ENCODE measurements around the gene VWC2. TPM values are rescaled to one million over a fixed set of nuclear protein-coding genes. Genes with fewer than 3 reads are reported as not detected.

VWC2 gene
- total and polyA plus RNA-seq, 2 of the 4 experiments (the other 2 are of a cell fraction), result not detected

DNA sequence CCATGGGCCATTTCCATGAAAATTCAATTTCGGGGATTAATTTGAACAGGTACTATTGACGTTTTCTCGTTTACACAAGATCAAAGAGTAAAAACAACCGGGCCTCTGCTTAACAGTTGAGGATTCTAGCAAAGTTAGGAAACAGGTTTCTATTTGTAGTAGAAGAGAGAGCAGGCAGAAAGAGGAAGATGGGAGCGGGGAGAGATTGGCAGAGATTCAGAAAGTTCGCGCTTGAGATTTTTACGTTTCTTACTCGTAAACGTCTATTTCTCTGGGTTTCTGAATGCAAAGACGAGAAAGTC, 571 bp upstream of the VWC2 start:
- dilution Hi-C loops (cut with HindIII; ENCODE audit: low sequenced_read_pairs, unreplicated experiment), result no loop called here
- CTCF ChIA-PET, result no interaction called here

More for the DNA sequence above, 571 bp upstream of the VWC2 start:
- H3K9me3 ChIP-seq (ENCODE audit: control insufficient read depth, insufficient read depth, low read length), result no peaks in the 10 kb centered on the region; the same call in 1 of the 2 replicates
- H3K14ac ChIP-seq (replicated peaks; ENCODE audit: low read depth, low read length), result no peak overlapping the region
- DNase-seq, result no peak
- H2AK9ac ChIP-seq (replicated peaks; ENCODE audit: low read depth, low read length, poor library complexity), result no peak overlapping the region
- no peak overlapping the region for H2BK5ac ChIP-seq (ENCODE audit: low read depth, low read length, poor library complexity, severe bottlenecking)
- in situ Hi-C loops (cut with MboI; ENCODE audit: low sequenced_read_pairs) (no loop called here), intact Hi-C loops (cut with micrococcal nuclease) (no loop called here)
- H3K79me1 ChIP-seq (ENCODE audit: low read depth in 1 of 2, low read length in 2 of 2), result no peaks in the 10 kb centered on the region
- BruUV-seq (replicated peaks), result no TSS peak
- no peak overlapping the region for H3K9ac ChIP-seq (ENCODE audit: low read depth, low read length)
- TF ChIP-seq RCOR1 (IDR thresholded peaks at IDR 0.05; ENCODE audit: insufficient replicate concordance, low read length) (no peak), MAZ (IDR thresholded peaks at IDR 0.05; ENCODE audit: borderline replicate concordance, low read depth, low read length) (no peak), FOS (IDR thresholded peaks at IDR 0.05; ENCODE audit: low read depth, low read length) (no peak), RFX5 (IDR thresholded peaks at IDR 0.05; ENCODE audit: low read depth, low read length) (no peak)
- TF ChIP-seq, protein P1, sequence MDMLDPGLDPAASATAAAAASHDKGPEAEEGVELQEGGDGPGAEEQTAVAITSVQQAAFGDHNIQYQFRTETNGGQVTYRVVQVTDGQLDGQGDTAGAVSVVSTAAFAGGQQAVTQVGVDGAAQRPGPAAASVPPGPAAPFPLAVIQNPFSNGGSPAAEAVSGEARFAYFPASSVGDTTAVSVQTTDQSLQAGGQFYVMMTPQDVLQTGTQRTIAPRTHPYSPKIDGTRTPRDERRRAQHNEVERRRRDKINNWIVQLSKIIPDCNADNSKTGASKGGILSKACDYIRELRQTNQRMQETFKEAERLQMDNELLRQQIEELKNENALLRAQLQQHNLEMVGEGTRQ (IDR thresholded peaks at IDR 0.05; ENCODE audit: low read depth, low read length), result no peak
- TF ChIP-seq, protein P2, sequence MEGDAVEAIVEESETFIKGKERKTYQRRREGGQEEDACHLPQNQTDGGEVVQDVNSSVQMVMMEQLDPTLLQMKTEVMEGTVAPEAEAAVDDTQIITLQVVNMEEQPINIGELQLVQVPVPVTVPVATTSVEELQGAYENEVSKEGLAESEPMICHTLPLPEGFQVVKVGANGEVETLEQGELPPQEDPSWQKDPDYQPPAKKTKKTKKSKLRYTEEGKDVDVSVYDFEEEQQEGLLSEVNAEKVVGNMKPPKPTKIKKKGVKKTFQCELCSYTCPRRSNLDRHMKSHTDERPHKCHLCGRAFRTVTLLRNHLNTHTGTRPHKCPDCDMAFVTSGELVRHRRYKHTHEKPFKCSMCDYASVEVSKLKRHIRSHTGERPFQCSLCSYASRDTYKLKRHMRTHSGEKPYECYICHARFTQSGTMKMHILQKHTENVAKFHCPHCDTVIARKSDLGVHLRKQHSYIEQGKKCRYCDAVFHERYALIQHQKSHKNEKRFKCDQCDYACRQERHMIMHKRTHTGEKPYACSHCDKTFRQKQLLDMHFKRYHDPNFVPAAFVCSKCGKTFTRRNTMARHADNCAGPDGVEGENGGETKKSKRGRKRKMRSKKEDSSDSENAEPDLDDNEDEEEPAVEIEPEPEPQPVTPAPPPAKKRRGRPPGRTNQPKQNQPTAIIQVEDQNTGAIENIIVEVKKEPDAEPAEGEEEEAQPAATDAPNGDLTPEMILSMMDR (conservative IDR thresholded peaks at IDR 0.05; ENCODE audit: low read depth, low read length), result no peak
- POLR2A ChIA-PET (ENCODE audit: unreplicated experiment), result no interaction called here
- H3K56ac ChIP-seq (ENCODE audit: extremely low read depth, insufficient read depth, low read length), result no peak overlapping the region
- H4K8ac ChIP-seq (ENCODE audit: low read depth in 2 of 2, low read length in 2 of 2), result no peak overlapping the region
- peaks cover 5% of the 10 kb centered on the region; the same call in 1 of the 2 replicates for H3K27me3 ChIP-seq (ENCODE audit: control insufficient read depth, insufficient read depth, low read length)
- no peak overlapping the region for H3K23ac ChIP-seq (ENCODE audit: low read depth, low read length)
- no peaks in the 10 kb centered on the region for H3K4me1 ChIP-seq (ENCODE audit: control insufficient read depth, insufficient read depth, low read length)
- no peaks in the 10 kb centered on the region for H3K9me1 ChIP-seq (ENCODE audit: insufficient read depth, low read length)
- H4K5ac ChIP-seq (ENCODE audit: low read depth, low read length), result no peak overlapping the region
- H2BK15ac ChIP-seq (ENCODE audit: low read depth, low read length), result no peak overlapping the region
- H3K4me3 ChIP-seq (ENCODE audit: insufficient read depth, low read depth, low read length), result no peak overlapping the region
- H2AK5ac ChIP-seq (ENCODE audit: low read depth, low read length), result no peak overlapping the region
- H3K4ac ChIP-seq (ENCODE audit: low read depth, low read length), result no peak overlapping the region
- H3K36me3 ChIP-seq (ENCODE audit: control insufficient read depth, insufficient read depth, low read length), result no peaks in the 10 kb centered on the region
- no peak overlapping the region for H2BK20ac ChIP-seq (ENCODE audit: low read depth, low read length)
- ATAC-seq (ENCODE audit: low read depth), result no peak
- no peak overlapping the region for H3K18ac ChIP-seq (ENCODE audit: low read depth, low read length)
- H3K4me2 ChIP-seq (ENCODE audit: low read depth, low read length), result no peak overlapping the region
- H2BK120ac ChIP-seq (ENCODE audit: low read depth, low read length), result no peak overlapping the region
- H4K91ac ChIP-seq (ENCODE audit: insufficient read depth, low read depth, low read length), result no peak overlapping the region
- no peak overlapping the region for H3K27ac ChIP-seq (ENCODE audit: insufficient read depth, low read length)
- H4K20me1 ChIP-seq (ENCODE audit: insufficient read depth, low read length), result no peaks in the 10 kb centered on the region
- WGBS, 2 experiments (ENCODE audit: extremely low coverage in 2 of 2, insufficient read length in 1 of 2), result 21% methylated on average over 2 of the region's 11 CpGs; no CpG with 5 or more reads in 1 of the 2 experiments
- H2AFZ ChIP-seq (replicated peaks; ENCODE audit: low read length, poor library complexity), result no peak overlapping the region

All from IMR-90 (cell line).